ENCODE results near the gene ANKRD33. TPM values are rescaled to one million over a fixed set of nuclear protein-coding genes. Genes with fewer than 3 reads are reported as not detected.

Gene ANKRD33
- total RNA-seq, 1 experiment from 2014 or later, result 0.21 TPM

GRCh38 chr12:51869931-51870330 lies 18.0 kb upstream of the ANKRD33 start:
- Histone ChIP-seq H3K27ac (ENCODE audit: low read length) (no peak overlapping the region), H3K9me3 (ENCODE audit: control insufficient read depth, insufficient read depth, low read depth, low read length) (no peaks in the 10 kb centered on the region), H3K4me1 (ENCODE audit: control insufficient read depth, insufficient read depth, low read length) (no peaks in the 10 kb centered on the region), H3K27me3 (ENCODE audit: control insufficient read depth, insufficient read depth, low read length) (no peaks in the 10 kb centered on the region), H3K4me3 (ENCODE audit: low read depth in 2 of 2, low read length in 2 of 2) (no peak overlapping the region), H3K36me3 (ENCODE audit: control insufficient read depth, insufficient read depth, low read length) (no peaks in the 10 kb centered on the region)
- in situ Hi-C loops (cut with HindIII; ENCODE audit: low pct_unique_long_range_greater_than_20kb, low sequenced_read_pairs) (no loop called here), intact Hi-C loops (cut with micrococcal nuclease; ENCODE audit: unreplicated experiment) (no loop called here)
- no peak for TF ChIP-seq CTCF (IDR thresholded peaks at IDR 0.05)
- no peak for TF ChIP-seq POLR2AphosphoS5 (IDR thresholded peaks at IDR 0.05; ENCODE audit: low read depth, low read length)
- TF ChIP-seq REST (IDR thresholded peaks at IDR 0.05; ENCODE audit: insufficient read depth in 1 of 2, low read depth in 2 of 2, low read length in 1 of 2), result no peak
- no peak for TF ChIP-seq SIN3A (IDR thresholded peaks at IDR 0.05; ENCODE audit: borderline replicate concordance, insufficient read depth, low read depth, low read length)
- no peak for TF ChIP-seq TCF7L2 (IDR thresholded peaks at IDR 0.05; ENCODE audit: low read depth, low read length)
- ATAC-seq (no peak), DNase-seq (ENCODE audit: low read depth, low spot score) (no peak)
- ChIA-PET POLR2A (no interaction called here), CTCF (interaction anchor here (1.2 kb wide), 1 partner anchor 46 kb away, joined by 3 read pairs; no protein-coding TSS in a partner anchor)
- BruUV-seq (replicated peaks), result no TSS peak

GRCh38 chr12:51870504-51870903 lies 17.4 kb upstream of the ANKRD33 start:
- Histone ChIP-seq H3K36me3 (ENCODE audit: control insufficient read depth, insufficient read depth, low read length) (no peaks in the 10 kb centered on the region), H3K9me3 (ENCODE audit: control insufficient read depth, insufficient read depth, low read depth, low read length) (no peaks in the 10 kb centered on the region), H3K27ac (ENCODE audit: low read length) (no peak overlapping the region), H3K4me1 (ENCODE audit: control insufficient read depth, insufficient read depth, low read length) (no peaks in the 10 kb centered on the region), H3K27me3 (ENCODE audit: control insufficient read depth, insufficient read depth, low read length) (no peaks in the 10 kb centered on the region), H3K4me3 (ENCODE audit: low read depth in 2 of 2, low read length in 2 of 2) (no peak overlapping the region)
- no peak for TF ChIP-seq CTCF (IDR thresholded peaks at IDR 0.05)
- TF ChIP-seq POLR2AphosphoS5 (IDR thresholded peaks at IDR 0.05; ENCODE audit: low read depth, low read length), result no peak
- TF ChIP-seq SIN3A (IDR thresholded peaks at IDR 0.05; ENCODE audit: borderline replicate concordance, insufficient read depth, low read depth, low read length), result no peak
- TF ChIP-seq REST (IDR thresholded peaks at IDR 0.05; ENCODE audit: insufficient read depth in 1 of 2, low read depth in 2 of 2, low read length in 1 of 2), result no peak
- no peak for TF ChIP-seq TCF7L2 (IDR thresholded peaks at IDR 0.05; ENCODE audit: low read depth, low read length)
- intact Hi-C loops (cut with micrococcal nuclease; ENCODE audit: unreplicated experiment) (no loop called here), in situ Hi-C loops (cut with HindIII; ENCODE audit: low pct_unique_long_range_greater_than_20kb, low sequenced_read_pairs) (no loop called here)
- ATAC-seq, result no peak
- ChIA-PET CTCF (interaction anchor here (1.2 kb wide), 1 partner anchor 47 kb away, joined by 3 read pairs; no protein-coding TSS in a partner anchor), POLR2A (no interaction called here)
- BruUV-seq (replicated peaks), result no TSS peak
- no peak for DNase-seq (ENCODE audit: low read depth, low spot score)

All from Panc1 (cell line).